Measurements from ENCODE around the gene HELB. TPM values are rescaled to one million over a fixed set of nuclear protein-coding genes. Genes with fewer than 3 reads are reported as not detected.

The HELB gene
- total and polyA plus RNA-seq, 2 donors (not counting 3 experiments of a cell fraction or from before 2014, with no cell fraction given): 0.75 to 4.0 TPM

- POLR2A ChIA-PET: interaction anchor here (0.6 kb wide), 1 partner anchor 32 kb away, joined by 3 read pairs; no protein-coding TSS in a partner anchor
- H3K4me2 ChIP-seq (ENCODE audit: insufficient read depth, low read length): no peak overlapping the region
- CTCF ChIA-PET: no interaction called here
Observed at GRCh38 chr12:66331016-66331415, 28.7 kb downstream of the HELB start.

More at GRCh38 chr12:66331016-66331415, 28.7 kb downstream of the HELB start:
- DNase-seq (ENCODE audit: low read depth, low spot score) (no peak), FAIRE-seq (no peak)
- Histone ChIP-seq H3K36me3 (ENCODE audit: control insufficient read depth in 2 of 2, extremely low read depth in 1 of 2, insufficient read depth in 2 of 2, low read length in 2 of 2) (no peaks in the 10 kb centered on the region), H3K9me1 (replicated peaks; ENCODE audit: control insufficient read depth, extremely low read depth, insufficient read depth, low read length) (no peaks in the 10 kb centered on the region), H3K9me3 (replicated peaks; ENCODE audit: control insufficient read depth, insufficient read depth, low read length) (no peaks in the 10 kb centered on the region), H3K79me2 (ENCODE audit: control insufficient read depth, insufficient read depth, low read length) (no peaks in the 10 kb centered on the region), H3K4me1 (ENCODE audit: control insufficient read depth, extremely low read depth, insufficient read depth, low read length) (no peaks in the 10 kb centered on the region), H3K4me3 (replicated peaks in 1 of 3; ENCODE audit: insufficient read depth in 1 of 3, low read depth in 1 of 3, low read length in 3 of 3) (no peak overlapping the region), H4K20me1 (replicated peaks; ENCODE audit: control insufficient read depth, extremely low read depth, insufficient read depth, low read length) (no peaks in the 10 kb centered on the region), H3K9ac (replicated peaks; ENCODE audit: extremely low read depth, insufficient read depth, low read length) (no peak overlapping the region), H2AFZ (ENCODE audit: low read depth, low read length) (no peak overlapping the region), H3K27me3 (ENCODE audit: control insufficient read depth in 2 of 2, insufficient read depth in 2 of 2, low read length in 2 of 2) (no peaks in the 10 kb centered on the region), H3K27ac (ENCODE audit: insufficient read depth, low read depth, low read length) (no peak overlapping the region)
- intact Hi-C loops (cut with micrococcal nuclease) (no loop called here), dilution Hi-C loops (cut with MboI; ENCODE audit: extremely low pct_ligation_motif_present, low sequenced_read_pairs) (no loop called here)
- no peak for TF ChIP-seq POLR2A (IDR thresholded peaks at IDR 0.05; ENCODE audit: low read depth, low read length)
- TF ChIP-seq GATA2 (IDR thresholded peaks at IDR 0.05; ENCODE audit: insufficient read depth, insufficient read length, low read depth, low read length): no peak
- TF ChIP-seq MAX (IDR thresholded peaks at IDR 0.05; ENCODE audit: insufficient read depth, insufficient read length): no peak
- TF ChIP-seq POLR2AphosphoS5 (IDR thresholded peaks at IDR 0.05; ENCODE audit: insufficient read depth, low read depth, low read length): no peak
- TF ChIP-seq JUN (IDR thresholded peaks at IDR 0.05; ENCODE audit: borderline replicate concordance, insufficient read depth, insufficient read length, low read depth): no peak
- no peak for TF ChIP-seq EZH2 (IDR thresholded peaks at IDR 0.05; ENCODE audit: borderline replicate concordance, low read depth, low read length, severe bottlenecking)
- no peak for TF ChIP-seq CTCF (IDR thresholded peaks at IDR 0.05; ENCODE audit: extremely low read depth in 1 of 2, insufficient read depth in 1 of 2, low read depth in 1 of 2, low read length in 2 of 2)
- no TSS peak for BruUV-seq (replicated peaks)
